CD4-positive, alpha-beta T cell treated with Interferon gamma for 1 hour (primary cell): ENCODE measurements around the gene CLEC18C.
"Not testable (repeated sequence)": the region's sequence is repeated elsewhere in the genome, so short reads cannot be mapped to it uniquely, and the experiment has no call there.

Experiments used
- DNase-seq: peaks from one replicate; pipeline ENCODE4 v3.0.0-alpha.2; 2020

CLEC18C gene

DNA sequence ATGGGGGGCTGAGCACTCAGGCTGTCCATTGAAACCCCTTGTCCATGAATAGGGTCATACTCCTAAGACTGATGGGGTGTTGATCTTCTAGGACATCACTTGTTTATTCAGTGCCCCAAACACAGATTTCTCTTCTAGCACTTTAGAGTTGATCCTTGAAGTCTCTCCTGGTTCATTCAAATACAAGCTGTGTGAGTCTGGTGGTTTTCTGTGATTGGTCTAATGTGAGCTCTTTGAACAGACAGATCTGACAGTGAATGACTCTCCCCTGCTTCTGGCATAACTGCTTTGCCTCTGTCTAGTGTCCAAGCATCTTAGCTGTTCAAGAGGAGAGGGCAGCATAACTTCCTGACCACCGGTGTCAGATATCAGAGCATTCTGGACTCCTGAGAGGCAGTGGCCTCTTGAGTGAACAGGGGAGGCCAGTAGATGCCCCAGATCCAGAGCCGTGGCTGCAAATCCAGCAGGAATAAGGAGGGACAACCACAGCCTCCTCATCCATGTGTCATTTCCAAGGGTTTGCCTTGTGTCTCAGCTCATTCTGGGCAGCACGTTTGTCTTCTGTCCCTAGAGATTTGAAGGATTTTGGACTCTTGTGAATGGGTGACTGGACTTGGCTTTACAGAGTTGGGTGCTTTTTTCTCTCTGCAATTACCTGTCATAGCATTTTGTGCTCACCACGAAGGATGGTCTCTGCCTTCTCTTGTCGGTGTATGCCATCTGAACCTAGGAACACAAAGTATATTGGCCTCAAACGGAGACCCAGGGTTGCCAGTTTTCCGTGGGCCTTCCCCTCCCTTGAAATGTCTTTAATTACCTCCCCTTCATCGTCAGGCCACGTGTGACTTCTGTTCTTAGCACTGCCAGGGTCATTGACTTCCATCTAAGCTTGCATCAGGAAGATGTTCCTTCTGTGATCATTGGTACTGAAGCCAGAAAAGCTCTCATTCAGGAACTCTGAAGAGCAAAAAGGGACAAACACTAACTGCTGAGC, 13.9 kb upstream of the CLEC18C start:
- no peak for DNase-seq

DNA sequence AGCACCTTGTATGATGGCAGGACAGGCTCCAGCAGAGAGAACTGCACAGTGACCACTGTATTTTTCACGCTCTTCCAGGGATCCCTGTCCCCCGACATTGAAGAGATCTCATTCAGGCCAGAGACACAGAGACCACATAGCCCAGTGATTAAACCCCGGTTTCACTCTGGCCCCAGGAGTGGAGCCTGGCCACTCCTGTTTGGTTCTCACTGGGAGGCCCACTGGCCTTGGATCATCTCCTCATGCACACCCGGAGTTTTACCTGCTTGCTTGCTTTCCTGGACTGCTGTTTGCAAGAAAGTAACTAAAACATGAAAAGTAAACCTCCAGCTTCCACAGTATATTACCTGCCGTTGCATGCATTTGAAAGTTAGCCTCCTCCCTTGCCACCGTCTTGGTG, 13.2 kb upstream of the CLEC18C start:
- DNase-seq = no peak

DNA sequence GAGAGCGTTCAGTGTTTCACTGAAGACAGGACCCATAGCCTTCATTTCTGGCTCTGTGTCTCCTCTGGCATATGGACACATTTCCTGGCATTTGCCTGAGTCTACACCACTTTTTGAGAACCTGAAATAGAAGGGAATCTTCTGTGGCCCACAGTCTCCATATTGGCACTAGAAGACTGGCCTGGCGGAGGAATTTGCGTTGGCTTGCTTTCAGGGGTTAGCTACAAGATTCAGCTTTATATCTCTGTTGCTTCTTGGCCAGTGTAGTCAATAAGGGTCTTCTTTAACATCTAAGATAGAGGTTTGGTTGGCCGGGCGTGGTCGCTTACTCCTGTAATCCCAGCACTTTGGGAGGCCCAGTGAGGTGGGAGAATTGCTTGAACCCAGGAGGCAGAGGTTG, 12.8 kb upstream of the CLEC18C start:
- no peak for DNase-seq

DNA sequence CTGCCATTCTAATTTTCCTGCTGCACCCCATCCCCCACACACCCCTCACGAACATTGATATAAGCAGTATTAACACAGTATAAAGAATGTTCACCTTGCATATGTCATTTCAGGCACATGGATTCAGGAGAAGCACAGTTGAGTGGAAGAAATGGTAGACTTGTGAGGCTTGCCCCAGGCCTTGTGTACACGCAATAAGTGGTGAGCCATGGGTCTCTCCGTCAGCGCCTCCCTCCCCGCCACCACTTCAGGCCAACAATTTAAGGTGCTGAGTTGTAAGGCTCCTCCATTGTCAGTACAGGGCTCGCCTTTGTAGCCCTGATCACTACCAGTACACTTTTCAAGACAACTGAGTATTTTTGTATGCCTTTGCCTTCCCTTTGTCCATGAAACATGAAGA, 12.2 kb upstream of the CLEC18C start:
- no peak for DNase-seq

DNA sequence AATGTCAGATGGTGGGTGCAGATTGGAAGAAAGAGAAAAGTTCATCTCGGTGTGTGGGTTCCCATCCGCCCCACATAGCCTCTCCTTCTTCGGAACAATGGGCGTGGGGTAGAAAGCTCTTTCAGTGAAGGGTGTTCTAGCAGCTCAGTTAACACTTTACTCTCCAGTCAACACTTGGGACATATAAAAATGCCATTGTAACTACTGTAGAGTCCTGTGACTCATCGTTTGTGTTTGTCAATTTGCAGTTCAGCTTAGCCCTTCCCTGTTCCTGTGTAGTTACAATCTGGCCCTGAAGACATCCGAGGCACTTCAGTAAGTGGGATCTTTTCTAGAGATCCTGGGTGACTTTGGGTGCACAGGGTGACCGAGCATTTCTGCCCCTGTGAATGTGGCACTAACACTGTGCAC, 11.5 kb upstream of the CLEC18C start:
- DNase-seq = no peak

DNA sequence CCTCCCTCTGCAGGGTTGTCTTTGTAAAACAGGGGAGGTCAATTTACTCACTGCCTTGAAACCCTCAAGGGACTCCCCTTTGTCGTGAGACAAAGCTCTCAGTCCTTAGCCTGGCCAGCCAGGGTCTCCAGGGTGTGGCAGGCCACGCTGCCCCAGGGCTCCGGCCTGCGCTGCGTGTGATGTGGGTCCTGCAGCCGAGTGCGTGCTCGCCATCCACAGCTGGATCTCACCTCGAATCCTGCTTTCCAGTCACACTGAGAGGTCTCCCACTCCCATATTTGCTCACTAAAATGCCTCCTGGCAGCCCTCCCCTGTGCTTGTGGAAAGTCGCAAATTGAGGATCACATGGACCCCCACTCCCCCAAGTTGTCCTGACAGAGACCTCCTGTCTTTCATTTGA, 10.0 kb upstream of the CLEC18C start:
- DNase-seq = no peak

DNA sequence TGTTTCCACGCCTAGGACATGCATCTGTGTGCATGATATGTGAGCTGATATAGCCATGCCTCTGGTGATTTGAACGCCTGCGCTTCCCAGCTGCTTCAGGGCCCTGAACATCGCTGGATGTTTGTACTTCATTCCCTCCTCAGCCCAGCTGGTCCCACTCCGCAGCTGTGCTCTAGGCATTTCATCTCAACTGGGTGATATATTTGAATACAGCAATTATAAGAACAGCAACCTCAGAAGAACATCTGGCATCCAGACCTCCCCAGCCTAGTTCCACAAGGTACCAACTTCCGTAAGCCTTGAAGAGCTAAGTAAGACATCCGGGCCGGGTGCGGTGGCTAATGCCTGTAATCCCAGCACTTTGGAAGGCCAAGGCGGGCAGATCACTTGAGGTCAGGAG, 6.9 kb upstream of the CLEC18C start:
- DNase-seq = not testable (repeated sequence)

DNA sequence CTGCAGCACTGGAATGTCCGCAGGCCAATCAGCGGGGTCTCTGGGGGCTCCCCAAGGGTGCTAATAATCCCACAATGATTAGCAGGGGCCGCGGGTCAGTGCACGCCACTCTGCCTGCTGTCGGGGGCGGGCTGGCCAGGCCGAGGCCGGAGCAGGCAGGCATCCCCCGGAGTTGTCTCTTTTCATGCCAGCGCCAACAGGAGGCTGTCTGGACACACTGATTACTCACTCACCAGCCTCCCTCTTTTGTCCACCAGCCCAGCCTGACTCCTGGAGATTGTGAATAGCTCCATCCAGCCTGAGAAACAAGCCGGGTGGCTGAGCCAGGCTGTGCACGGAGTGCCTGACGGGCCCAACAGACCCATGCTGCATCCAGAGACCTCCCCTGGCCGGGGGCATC, 329 bp downstream of the CLEC18C start:
- not testable (repeated sequence) for DNase-seq

DNA sequence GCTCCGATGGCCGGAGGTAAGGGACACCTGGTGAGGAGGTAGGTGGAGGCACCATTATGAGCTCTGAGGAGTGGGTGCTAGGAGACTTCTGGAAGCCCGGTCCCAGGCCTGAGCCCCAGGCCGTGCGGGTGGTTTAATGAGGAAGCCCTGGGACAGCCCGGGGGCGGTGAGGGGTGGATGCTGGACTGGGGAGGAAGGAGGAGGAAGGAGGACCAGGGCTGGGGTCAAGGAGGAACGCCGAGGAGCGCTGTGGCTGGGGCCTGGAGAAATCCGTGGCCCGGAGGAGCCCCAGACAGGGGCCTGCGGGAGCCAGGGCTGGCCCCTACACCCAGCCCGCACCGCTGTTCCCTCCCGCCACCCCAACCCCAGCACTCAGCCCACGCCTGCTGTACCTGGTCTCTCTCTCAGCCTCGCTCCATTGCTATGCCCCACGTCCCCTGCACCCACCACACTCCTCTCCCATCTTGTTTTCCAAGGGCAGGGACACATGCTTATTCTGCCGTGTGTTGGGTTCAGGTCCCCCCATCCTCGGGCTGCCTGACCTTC, 873 bp downstream of the CLEC18C start:
- not testable (repeated sequence) for DNase-seq

DNA sequence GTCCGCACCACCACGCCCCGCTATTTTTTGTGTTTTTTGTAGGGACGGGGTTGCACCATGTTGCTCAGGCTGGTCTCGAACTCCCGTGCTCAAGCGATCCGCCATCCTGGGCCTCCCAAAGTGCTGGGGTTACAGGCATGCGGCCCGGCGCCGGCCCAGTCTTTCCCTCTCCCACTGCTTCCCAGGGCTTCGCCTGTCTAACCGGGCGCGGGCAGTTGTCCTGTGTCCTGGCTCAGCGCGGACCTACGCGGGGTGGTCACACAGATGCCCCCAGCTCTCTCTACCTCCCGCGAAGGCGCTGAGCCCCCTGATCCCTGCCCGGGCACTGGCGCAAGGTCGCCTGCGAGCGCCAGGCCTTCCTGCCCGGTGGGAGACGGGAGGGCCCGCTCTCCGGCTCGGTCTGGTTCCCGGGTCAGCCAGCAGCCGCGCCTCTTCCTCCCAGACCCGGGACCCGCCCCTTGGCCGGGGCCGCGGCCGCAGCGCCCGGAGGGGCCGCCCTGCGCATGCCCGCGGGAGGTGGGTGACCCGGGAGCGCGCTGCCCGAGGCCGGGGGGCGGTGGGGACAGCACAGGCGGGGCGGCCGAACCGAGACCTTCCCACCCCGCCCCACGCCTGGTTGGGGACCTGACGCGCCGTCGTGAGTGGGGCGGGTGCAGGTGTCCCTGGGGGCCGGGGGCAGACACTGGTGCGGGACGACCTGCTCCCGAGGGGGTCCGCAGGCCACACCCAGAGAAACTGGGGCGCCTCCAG, 14.4 kb downstream of the CLEC18C start:
- DNase-seq = not testable (repeated sequence)

DNA sequence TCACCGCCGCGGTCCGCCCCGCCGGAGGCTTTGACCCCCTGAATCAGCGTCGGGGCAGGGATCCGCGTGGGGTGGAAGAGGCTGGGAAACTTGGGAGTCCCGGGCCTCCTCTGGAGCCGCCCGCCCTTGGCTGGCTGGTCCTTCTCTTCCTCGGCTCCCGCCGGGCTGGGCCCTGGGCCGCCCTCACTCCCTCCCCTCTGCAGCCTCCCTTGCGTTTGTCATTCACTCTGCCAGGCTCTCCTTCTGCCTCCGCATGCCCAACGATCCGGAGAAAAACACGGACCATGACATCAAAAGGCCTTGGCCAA, 15.0 kb downstream of the CLEC18C start:
- DNase-seq = not testable (repeated sequence)

DNA sequence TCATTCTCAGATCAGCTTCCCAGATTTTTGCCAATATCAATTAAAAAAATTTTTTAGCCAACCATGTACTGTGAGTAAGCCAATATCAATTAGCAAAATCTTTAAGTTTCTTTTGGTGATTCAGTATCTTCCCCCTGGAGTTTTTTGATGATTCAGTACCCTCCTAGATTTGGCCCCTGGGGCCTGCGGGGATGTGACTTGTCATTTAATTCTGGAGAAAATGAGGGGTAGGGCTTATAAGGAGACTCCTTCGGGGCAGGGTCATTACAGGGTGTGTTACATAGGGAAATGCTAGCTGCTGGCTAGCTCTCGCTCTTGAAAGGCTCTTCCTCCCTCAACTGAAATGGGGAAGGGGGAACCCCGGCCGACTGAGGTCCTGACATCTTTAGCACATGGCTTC, 17.0 kb downstream of the CLEC18C start:
- DNase-seq = not testable (repeated sequence)

DNA sequence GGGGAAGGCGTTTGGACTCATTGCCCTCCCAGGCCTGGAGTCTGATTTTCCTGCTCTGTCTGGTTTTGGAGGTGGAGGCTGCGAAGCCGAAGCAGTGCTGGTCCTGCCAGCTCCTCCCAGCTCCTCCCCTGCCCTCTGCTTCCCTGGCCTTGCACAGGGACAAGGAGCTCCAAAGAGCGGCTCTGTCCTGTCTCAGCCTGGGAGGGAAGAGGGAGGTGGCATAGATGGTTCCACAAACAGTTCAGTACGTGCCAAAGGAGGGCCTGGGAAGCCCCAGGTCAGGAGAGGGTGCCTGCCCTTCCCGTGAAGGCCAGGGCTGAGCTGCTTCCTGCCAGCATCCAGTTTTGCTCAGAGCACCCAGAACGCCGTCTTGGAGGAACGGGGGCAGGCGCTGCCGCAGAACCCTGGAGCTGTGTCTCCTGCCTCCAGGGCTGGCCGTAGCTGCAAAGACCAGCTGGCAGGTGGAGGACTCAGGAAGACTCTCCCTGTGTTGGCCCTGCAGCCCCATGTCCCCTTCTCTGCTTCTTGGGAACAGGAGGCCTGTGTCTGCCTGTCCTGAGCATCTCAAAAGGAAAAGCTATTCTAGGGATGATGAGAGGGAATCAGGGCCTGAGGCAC, 23.2 kb downstream of the CLEC18C start:
- not testable (repeated sequence) for DNase-seq

DNA sequence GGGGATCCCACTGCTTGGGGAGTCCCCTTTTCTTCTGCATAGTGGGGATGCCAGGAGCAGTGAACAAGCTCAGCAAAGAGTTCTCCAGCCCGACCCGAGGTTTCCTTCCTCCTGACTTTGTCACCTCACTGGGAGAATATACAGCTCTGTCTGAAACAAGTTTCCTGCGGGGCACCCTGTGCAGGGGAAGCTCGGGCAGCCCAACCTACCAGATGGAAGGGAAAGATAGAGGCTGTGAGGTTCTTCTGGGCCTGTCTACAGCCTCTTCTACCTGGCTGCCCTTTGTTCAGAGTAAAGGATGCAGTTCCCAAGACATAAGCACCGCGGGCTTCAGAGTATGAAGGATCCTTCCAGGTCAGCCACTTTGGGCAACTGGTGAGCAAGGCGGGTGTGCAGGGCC, 24.0 kb downstream of the CLEC18C start:
- not testable (repeated sequence) for DNase-seq

DNA sequence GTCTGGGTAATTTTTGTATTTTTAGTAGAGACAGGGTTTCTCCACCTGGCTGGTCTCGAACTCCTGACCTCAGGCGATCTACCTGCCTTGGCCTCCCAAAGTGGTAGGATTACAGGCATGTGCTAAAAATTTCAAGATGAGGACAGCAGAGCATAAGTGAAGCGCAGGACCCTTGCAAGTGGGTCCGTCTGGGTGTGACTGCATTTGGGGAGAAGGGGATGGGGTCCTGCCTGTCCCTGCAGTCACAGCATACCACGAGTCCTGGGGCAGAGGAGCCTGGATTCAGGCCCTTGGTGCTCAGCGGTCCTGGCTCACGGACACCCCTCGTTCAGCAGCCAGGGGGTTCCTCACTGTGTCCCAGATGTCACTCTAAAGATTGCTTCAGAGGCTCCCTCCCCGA, 24.6 kb downstream of the CLEC18C start:
- DNase-seq = not testable (repeated sequence)

DNA sequence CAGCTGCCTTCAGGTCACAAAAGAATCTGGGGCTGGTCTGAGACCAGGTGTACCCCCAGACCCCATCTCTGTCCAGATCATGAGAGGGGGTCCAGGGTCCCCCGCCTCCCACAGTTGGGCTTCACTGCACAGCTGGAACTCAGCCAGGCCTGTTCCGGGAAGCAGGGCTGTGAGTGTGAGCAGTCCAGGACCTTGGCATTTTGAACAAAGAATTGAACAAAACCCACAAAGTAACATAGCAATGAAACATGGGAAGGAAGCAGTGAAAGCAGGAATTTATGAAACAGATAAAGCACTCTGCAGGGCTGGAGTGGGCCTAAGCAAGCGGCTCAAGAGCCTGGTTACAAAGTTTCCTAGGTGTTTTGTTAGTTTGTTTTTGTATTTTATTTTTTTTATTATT, 25.1 kb downstream of the CLEC18C start:
- not testable (repeated sequence) for DNase-seq

DNA sequence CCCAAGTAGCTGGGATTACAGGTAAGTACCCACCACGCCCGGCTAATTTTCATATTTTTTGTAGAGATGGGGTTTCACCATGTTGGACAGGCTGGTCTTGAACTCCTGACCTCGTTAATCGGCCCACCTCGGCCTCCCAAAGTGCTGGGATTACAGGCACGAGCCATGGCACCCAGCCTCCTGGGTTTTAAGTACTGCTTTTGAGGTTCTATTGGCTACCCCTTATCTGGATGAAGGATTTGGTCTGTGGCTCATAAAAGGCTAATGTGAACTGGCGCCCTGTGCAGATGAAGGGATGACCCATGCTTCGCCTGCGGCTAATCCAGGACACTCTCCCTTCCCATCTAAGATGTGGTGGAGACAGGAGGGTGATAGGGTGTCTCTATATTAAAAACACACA, 25.6 kb downstream of the CLEC18C start:
- not testable (repeated sequence) for DNase-seq

DNA sequence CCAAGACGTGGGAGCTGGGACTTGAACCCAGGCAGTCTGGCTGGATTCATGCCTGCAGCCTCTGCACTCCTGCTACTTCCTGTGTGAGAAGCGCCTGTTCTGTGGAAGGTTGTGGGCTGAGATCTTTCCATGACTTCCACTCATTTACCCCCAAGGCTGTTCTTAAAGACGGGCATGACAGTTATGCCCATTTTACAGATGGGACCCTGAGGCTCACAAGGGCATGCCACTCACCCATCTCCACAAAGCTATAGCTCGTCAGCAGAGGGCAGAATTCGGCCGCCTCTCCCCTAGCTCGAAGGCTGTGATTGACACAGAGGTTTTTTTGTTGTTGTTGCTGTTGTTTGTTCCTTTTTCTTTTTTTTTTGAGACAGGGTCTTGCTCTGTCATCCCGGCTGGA, 26.5 kb downstream of the CLEC18C start:
- not testable (repeated sequence) for DNase-seq

DNA sequence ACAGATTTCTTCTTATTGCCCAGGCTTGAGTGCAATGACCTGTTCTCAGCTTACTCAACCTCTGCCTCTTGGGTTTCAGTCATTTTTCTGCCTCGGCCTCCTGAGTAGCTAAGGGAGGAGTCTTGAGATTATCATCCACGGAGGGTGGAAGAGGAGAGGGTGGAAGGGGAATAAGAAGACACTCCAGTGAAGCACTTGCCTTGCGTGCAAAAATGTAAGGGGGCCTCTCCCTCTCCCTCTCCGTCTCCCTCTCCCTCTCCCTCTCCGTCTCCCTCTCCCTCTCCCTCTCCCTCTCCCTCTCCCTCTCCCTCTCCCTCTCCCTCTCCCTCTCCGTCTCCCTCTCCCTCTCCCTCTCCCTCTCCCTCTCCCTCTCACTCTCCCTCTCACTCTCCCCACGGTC, 29.9 kb downstream of the CLEC18C start:
- DNase-seq = not testable (repeated sequence)

DNA sequence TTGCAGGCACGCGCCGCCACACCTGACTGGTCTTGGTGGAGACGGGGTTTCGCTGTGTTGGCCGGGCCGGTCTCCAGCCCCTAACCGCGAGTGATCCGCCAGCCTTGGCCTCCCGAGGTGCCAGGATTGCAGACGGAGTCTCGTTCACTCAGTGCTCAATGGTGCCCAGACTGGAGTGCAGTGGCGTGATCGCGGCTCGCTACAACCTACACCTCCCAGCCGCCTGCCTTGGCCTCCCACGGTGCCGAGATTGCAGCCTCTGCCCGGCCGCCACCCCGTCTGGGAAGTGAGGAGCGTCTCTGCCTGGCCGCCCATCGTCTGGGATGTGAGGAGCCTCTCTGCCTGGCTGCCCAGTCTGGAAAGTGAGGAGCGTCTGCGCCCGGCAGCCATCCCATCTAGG, 30.4 kb downstream of the CLEC18C start:
- not testable (repeated sequence) for DNase-seq

DNA sequence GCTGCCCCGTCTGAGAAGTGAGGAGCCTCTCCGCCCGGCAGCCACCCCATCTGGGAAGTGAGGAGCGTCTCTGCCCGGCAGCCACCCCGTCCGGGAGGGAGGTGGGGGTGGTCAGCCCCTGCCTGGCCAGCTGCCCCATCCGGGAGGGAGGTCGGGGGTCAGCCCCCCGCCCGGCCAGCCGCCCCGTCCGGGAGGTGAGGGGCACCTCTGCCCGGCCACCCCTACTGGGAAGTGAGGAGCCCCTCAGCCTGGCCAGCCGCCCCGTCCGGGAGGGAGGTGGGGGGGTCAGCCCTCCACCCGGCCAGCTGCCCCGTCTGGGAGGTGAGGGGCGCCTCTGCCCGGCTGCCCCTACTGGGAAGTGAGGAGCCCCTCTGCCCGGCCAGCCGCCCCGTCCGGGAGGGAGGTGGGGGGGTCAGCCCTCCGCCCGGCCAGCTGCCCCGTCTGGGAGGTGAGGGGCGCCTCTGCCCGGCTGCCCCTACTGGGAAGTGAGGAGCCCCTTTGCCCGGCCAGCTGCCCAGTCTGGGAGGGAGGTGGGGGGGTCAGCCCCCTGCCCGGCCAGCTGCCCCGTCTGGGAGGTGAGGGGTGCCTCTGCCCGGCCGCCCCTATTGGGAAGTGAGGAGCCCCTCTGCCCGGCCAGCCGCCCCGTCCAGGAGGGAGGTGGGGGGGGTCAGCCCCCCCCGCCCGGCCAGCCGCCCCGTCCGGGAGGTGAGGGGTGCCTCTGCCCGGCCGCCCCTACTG, 31.2 kb downstream of the CLEC18C start:
- not testable (repeated sequence) for DNase-seq

DNA sequence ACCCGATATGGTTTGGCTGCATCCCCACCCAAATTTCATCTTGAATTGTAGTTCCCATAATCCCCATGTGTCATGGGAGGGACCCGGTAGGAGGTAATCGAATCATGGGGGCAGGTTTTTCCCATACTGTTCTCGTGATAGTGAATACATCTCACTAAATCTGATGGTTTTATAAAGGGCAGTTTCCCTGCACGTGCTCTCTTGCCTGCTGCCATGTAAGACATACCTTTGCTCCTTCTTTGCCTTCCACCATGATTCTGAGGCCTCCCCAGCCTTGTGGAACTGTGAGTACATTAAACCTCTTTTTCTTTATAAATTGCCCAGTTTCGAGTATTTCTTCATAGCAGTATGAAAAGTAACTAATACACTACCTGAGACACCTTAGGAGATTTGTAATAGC, 32.8 kb downstream of the CLEC18C start:
- not testable (repeated sequence) for DNase-seq

DNA sequence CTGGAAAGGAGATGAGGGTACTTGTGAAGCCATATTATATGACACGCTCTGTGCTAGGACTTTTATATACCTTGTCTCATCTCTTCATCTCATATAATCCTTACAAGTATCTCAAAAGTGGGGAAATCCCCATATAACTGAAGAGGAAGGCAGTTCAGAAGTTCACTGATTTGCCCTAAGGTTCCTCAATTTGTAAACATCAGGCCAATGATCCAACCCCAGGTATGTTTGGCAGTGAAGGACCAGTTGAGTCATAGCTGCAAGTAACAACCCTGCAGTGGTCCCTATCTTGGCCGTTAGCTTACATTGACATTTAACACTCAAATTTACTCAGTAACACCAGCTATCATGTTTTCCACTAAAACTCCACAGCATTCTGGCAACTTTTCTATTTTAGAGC, 45.0 kb downstream of the CLEC18C start:
- not testable (repeated sequence) for DNase-seq
